Measurements from ENCODE around the gene DMRTA1.

DNA sequence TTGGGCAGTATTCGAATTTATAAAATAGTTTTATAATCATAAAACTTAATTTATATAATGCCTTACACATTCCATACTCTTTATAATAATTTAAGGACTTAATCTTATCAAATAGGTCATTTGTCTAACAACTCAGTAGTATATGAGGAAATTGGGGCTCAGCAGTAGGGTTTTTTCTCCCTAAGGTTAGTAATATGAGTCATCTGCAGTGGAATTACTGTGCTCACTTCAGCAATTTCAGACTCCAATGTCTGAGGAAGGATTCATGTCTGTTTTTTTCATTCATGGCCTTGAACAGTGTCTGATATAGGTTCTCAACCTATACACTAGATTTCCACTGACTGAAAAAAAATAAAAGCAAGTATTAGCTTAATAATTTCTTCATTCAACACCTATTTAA lies 7.4 kb downstream of the DMRTA1 start:
- TF ChIP-seq, protein P1, sequence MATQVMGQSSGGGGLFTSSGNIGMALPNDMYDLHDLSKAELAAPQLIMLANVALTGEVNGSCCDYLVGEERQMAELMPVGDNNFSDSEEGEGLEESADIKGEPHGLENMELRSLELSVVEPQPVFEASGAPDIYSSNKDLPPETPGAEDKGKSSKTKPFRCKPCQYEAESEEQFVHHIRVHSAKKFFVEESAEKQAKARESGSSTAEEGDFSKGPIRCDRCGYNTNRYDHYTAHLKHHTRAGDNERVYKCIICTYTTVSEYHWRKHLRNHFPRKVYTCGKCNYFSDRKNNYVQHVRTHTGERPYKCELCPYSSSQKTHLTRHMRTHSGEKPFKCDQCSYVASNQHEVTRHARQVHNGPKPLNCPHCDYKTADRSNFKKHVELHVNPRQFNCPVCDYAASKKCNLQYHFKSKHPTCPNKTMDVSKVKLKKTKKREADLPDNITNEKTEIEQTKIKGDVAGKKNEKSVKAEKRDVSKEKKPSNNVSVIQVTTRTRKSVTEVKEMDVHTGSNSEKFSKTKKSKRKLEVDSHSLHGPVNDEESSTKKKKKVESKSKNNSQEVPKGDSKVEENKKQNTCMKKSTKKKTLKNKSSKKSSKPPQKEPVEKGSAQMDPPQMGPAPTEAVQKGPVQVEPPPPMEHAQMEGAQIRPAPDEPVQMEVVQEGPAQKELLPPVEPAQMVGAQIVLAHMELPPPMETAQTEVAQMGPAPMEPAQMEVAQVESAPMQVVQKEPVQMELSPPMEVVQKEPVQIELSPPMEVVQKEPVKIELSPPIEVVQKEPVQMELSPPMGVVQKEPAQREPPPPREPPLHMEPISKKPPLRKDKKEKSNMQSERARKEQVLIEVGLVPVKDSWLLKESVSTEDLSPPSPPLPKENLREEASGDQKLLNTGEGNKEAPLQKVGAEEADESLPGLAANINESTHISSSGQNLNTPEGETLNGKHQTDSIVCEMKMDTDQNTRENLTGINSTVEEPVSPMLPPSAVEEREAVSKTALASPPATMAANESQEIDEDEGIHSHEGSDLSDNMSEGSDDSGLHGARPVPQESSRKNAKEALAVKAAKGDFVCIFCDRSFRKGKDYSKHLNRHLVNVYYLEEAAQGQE (IDR thresholded peaks at IDR 0.05; ENCODE audit: insufficient read depth in 1 of 2, low read depth in 2 of 2, low read length in 2 of 2) = no peak
- TF ChIP-seq TAF1 (IDR thresholded peaks at IDR 0.05; ENCODE audit: borderline replicate concordance, insufficient read depth, low read length) = no peak
